ENCODE results near the gene BOK.

The BOK gene

DNA sequence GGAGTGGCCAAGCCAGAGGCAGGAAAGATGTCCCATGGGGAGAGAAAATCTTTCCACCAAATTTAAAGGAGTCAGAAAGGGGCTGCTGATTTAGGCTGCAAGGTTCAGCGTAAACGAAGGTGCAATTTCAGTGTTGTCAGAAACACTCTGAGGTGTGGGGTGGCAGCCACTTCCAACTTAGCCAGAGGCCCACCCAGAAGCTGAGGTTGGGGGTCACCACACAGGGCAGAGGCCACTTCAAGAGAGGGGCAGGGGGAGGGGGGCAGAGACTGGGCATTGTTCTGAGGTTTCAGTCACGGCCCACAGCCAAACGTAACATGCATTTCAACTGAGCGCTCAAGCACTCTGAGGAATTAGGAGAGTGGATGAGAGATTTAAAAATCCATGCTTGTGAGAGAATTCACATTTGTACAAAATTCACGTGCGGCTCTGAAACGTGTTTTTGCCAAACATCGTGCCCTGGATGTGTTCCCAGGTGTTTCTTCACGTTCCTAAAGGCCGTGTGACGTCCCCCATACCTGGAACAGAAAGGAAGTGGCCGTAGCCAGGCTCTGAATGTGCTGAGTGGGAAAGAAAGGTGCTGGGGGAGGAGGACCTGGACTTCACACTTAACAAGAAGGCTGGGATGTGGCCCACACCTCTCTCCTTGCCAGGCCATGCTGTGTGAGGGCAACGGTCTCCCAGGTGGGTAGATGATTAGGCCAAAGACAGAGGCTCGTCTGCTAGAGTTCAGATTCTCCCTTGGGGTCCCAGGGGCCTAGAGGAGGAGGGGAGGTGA is 19.5 kb upstream of the BOK start:
- H3K27me3 ChIP-seq (ENCODE audit: control insufficient read depth in 5 of 5, insufficient read depth in 4 of 5, low read length in 5 of 5): no peaks in the 10 kb centered on the region
- peaks cover 0 to 25% (median 18%) of the 10 kb centered on the region in 5 donors for H3K4me1 ChIP-seq (ENCODE audit: control insufficient read depth in 5 of 5, insufficient read depth in 5 of 5, low read length in 5 of 5)
- no peak overlapping the region for H3K4me3 ChIP-seq (ENCODE audit: low read depth in 1 of 5, low read length in 5 of 5)
- no peaks in the 10 kb centered on the region for H3K9me3 ChIP-seq (ENCODE audit: control insufficient read depth in 5 of 5, low read length in 5 of 5)
- no peaks in the 10 kb centered on the region for H3K36me3 ChIP-seq (ENCODE audit: control insufficient read depth in 5 of 5, insufficient read depth in 5 of 5, low read length in 5 of 5)
- H3K9ac ChIP-seq (ENCODE audit: low read length in 5 of 5): no peak overlapping the region
- H3K27ac ChIP-seq (ENCODE audit: low read depth, low read length): no peak overlapping the region

DNA sequence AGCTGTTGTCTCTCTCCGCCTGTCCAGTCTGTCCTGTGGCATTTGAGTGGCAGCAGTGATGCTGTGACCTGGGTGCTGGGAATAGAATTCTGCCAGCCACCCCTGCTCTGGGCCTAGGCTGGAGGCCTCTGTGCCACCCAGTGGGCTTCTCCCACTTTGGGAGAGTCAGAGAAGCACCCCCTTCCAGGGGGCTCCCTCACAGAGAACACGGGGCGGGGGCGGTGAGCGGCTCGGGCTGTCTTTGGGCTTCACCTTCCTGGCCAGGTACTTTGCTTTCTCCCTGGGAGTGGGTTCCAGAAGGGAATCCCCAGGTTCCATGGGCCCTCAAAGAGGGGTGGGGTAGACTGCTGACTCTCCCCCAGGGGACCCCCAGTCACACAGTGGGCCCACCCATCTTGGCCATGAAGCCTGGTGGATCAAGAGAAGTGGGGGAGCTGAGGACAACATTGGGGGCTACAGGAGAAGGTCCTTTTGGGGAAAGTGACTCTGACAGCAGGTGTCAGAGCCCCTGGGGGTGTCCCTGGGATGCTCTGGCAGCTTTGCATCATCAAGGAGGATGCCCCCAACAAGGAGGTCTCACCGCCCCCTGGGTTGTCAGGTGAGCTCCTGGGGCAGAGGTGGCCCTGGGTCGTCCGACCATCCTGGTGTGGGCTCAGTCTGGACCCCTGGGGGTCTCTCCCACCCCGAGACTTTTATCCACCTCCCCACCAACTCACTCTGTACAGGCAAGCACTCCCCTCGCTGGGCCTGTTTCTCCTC is 18.8 kb upstream of the BOK start:
- Histone ChIP-seq H3K27ac (ENCODE audit: low read depth, low read length) (no peak overlapping the region), H3K27me3 (ENCODE audit: control insufficient read depth in 5 of 5, insufficient read depth in 4 of 5, low read length in 5 of 5) (no peaks in the 10 kb centered on the region), H3K9ac (ENCODE audit: low read length in 5 of 5) (no peak overlapping the region), H3K9me3 (ENCODE audit: control insufficient read depth in 5 of 5, low read length in 5 of 5) (no peaks in the 10 kb centered on the region), H3K4me1 (ENCODE audit: control insufficient read depth in 5 of 5, insufficient read depth in 5 of 5, low read length in 5 of 5) (peaks cover 0 to 25% (median 18%) of the 10 kb centered on the region in 5 donors), H3K4me3 (ENCODE audit: low read depth in 1 of 5, low read length in 5 of 5) (no peak overlapping the region), H3K36me3 (ENCODE audit: control insufficient read depth in 5 of 5, insufficient read depth in 5 of 5, low read length in 5 of 5) (no peaks in the 10 kb centered on the region)

DNA sequence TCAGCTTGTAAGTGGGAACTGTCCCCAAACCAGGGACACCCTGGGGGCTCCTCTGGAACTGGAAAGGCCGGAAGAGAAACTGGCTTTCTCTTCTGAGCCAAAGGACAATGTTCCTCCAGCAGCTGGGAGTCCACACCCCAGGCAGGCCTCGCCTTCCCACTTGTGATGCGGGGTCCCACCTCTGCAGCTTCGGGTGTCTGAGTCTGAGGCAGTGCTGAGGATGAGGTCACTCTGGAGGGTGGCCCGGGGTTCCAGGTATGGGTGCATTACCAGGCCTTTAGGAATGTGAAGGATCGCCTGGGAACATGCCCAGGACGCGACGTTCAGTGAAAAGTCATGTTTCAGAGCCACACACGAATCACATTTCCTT is 18.2 kb upstream of the BOK start:
- Histone ChIP-seq H3K4me1 (ENCODE audit: control insufficient read depth in 5 of 5, insufficient read depth in 5 of 5, low read length in 5 of 5) (peaks cover 0 to 27% (median 23%) of the 10 kb centered on the region in 5 donors), H3K27me3 (ENCODE audit: control insufficient read depth in 5 of 5, insufficient read depth in 4 of 5, low read length in 5 of 5) (no peaks in the 10 kb centered on the region), H3K36me3 (ENCODE audit: control insufficient read depth in 5 of 5, insufficient read depth in 5 of 5, low read length in 5 of 5) (no peaks in the 10 kb centered on the region), H3K27ac (ENCODE audit: low read depth, low read length) (no peak overlapping the region), H3K9me3 (ENCODE audit: control insufficient read depth in 5 of 5, low read length in 5 of 5) (no peaks in the 10 kb centered on the region), H3K9ac (ENCODE audit: low read length in 5 of 5) (peak overlapping the region in 2 of 5 donors; percentile 45 to 54), H3K4me3 (ENCODE audit: low read depth in 1 of 5, low read length in 5 of 5) (peak overlapping the region; percentile 54 to 72 (median 61))

DNA sequence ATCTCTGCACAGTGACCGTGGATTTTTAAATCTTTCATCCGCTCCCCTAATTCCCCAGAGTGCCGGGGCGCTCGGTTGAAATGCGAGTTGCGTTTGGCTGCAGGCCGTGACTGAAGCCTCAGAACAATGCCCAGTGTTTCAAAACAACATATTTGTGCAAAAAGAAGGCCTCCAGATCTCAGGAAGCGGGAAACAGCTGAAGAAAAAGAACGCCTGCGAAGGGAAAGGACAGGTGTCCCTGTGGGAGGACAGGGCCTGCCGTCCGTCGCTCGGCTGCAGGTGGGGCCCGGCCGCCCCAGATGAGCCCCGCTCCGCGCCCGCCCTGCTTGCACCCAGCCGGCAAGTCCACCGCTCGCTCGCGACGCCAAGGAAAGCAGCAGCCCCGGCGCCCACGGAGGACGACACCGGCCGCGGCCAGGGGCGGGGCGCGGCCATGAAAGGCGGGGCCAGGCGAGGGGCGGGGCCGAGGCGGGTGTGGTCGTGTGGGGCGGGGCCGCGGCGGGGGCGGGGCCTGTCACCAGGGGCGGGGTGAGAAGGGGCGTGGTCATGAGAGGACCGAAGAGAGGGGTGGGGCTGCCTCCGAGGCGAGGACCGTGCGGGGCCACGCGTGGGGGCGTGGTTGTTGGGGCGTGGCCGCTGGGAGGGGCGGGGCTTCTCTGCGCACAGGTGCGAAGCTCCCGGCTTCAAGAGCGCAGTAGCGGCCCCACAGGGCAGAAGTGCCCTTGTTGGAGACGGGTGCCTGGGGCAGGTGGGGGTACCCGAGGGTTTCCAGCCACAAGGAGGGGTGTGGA is 17.6 kb upstream of the BOK start:
- Histone ChIP-seq H3K4me3 (ENCODE audit: low read depth in 1 of 5, low read length in 5 of 5) (peak overlapping the region; percentile 54 to 72 (median 61)), H3K27me3 (ENCODE audit: control insufficient read depth in 5 of 5, insufficient read depth in 4 of 5, low read length in 5 of 5) (peaks cover 0 to 4% (median 0%) of the 10 kb centered on the region in 5 donors), H3K9ac (ENCODE audit: low read length in 5 of 5) (peak overlapping the region in 2 of 5 donors; percentile 45 to 54), H3K36me3 (ENCODE audit: control insufficient read depth in 5 of 5, insufficient read depth in 5 of 5, low read length in 5 of 5) (no peaks in the 10 kb centered on the region), H3K27ac (ENCODE audit: low read depth, low read length) (no peak overlapping the region), H3K9me3 (ENCODE audit: control insufficient read depth in 5 of 5, low read length in 5 of 5) (no peaks in the 10 kb centered on the region), H3K4me1 (ENCODE audit: control insufficient read depth in 5 of 5, insufficient read depth in 5 of 5, low read length in 5 of 5) (peaks cover 0 to 30% (median 26%) of the 10 kb centered on the region in 5 donors)

DNA sequence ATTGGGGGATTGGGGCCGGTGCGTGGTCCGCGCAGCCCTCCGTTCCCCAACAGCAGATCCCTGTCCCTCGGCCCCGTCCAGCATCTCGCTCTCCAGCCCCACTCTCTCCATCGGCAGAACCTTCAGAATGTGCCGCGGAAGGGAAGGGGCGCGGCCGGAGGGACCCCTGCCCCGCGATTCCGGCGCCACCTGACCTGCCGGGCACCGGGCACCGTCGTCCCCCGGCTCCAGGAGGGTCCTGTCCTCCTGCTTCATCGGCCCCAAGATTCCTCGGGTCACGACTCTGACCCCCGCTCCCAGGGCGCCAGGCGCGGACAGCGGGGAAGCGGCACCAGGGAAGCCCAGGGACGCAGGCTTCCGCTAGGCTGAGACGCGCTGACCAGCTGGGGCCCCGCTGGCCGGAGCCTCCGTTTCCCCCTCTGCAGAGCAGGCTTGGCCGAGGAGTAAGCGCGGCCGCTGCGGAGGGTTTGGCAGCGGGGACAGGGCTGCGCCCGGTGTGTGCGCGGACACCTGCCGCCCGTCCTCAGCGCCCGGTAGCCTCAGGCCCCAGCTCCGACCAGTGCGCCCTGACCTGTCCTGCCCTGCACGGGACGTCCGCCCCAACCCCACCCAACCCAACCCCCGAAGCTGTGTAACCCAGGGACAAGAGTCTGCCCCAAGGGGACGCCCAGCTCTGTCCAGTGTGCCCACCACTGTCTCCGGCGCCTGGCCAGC is 16.8 kb upstream of the BOK start:
- Histone ChIP-seq H3K27me3 (ENCODE audit: control insufficient read depth in 5 of 5, insufficient read depth in 4 of 5, low read length in 5 of 5) (peaks cover 0 to 4% (median 0%) of the 10 kb centered on the region in 5 donors), H3K27ac (ENCODE audit: low read depth, low read length) (no peak overlapping the region), H3K9me3 (ENCODE audit: control insufficient read depth in 5 of 5, low read length in 5 of 5) (no peaks in the 10 kb centered on the region), H3K4me3 (ENCODE audit: low read depth in 1 of 5, low read length in 5 of 5) (peak overlapping the region in 4 of 5 donors; percentile 17 to 59 (median 30)), H3K4me1 (ENCODE audit: control insufficient read depth in 5 of 5, insufficient read depth in 5 of 5, low read length in 5 of 5) (peaks cover 0 to 32% (median 28%) of the 10 kb centered on the region in 5 donors), H3K9ac (ENCODE audit: low read length in 5 of 5) (no peak overlapping the region), H3K36me3 (ENCODE audit: control insufficient read depth in 5 of 5, insufficient read depth in 5 of 5, low read length in 5 of 5) (no peaks in the 10 kb centered on the region)

DNA sequence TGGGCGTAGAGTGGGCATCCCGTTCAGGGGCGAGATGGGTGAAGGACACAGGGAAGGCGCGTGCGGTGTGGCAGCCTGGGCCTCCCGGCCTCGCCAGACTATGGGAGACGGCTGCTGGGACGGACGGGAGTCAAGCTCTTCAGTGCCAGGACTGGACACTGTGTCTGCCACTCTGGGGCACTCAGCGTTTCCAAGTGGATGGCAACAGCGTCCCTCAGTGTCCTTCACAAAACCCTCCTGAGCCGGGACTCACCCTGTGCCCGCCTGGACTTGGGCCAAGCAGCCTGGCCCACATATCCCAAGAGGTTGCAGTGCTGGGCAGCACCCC is 16.3 kb upstream of the BOK start:
- Histone ChIP-seq H3K4me1 (ENCODE audit: control insufficient read depth in 5 of 5, insufficient read depth in 5 of 5, low read length in 5 of 5) (peaks cover 5 to 38% (median 34%) of the 10 kb centered on the region in 5 donors), H3K9ac (ENCODE audit: low read length in 5 of 5) (no peak overlapping the region), H3K9me3 (ENCODE audit: control insufficient read depth in 5 of 5, low read length in 5 of 5) (no peaks in the 10 kb centered on the region), H3K27ac (ENCODE audit: low read depth, low read length) (no peak overlapping the region), H3K4me3 (ENCODE audit: low read depth in 1 of 5, low read length in 5 of 5) (peak overlapping the region in 1 of 5 donors; percentile 59), H3K27me3 (ENCODE audit: control insufficient read depth in 5 of 5, insufficient read depth in 4 of 5, low read length in 5 of 5) (peaks cover 0 to 4% (median 0%) of the 10 kb centered on the region in 5 donors), H3K36me3 (ENCODE audit: control insufficient read depth in 5 of 5, insufficient read depth in 5 of 5, low read length in 5 of 5) (no peaks in the 10 kb centered on the region)

DNA sequence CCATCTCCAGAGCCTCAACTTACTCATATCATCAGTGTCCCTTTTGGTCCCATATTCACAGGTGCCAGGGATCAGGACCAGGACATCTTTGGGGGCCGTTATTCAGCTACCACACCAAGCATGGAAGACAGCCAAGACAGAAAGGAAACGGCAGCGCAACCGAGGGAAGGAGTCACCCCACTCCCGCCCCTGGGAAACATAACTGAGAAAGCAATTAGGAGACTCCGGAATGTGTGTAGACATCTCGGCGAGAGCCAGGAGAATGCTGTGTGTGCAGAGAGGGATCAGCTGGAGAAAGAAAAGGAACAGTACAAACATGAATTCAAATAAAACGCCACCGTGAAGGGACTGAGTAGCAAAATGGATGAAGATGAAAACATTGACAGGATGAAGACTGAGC is 13.4 kb upstream of the BOK start:
- Histone ChIP-seq H3K9ac (ENCODE audit: low read length in 5 of 5) (no peak overlapping the region), H3K27me3 (ENCODE audit: control insufficient read depth in 5 of 5, insufficient read depth in 4 of 5, low read length in 5 of 5) (peaks cover 0 to 4% (median 0%) of the 10 kb centered on the region in 5 donors), H3K4me3 (ENCODE audit: low read depth in 1 of 5, low read length in 5 of 5) (no peak overlapping the region), H3K27ac (ENCODE audit: low read depth, low read length) (no peak overlapping the region), H3K36me3 (ENCODE audit: control insufficient read depth in 5 of 5, insufficient read depth in 5 of 5, low read length in 5 of 5) (no peaks in the 10 kb centered on the region), H3K4me1 (ENCODE audit: control insufficient read depth in 5 of 5, insufficient read depth in 5 of 5, low read length in 5 of 5) (peaks cover 7 to 43% (median 36%) of the 10 kb centered on the region in 5 donors), H3K9me3 (ENCODE audit: control insufficient read depth in 5 of 5, low read length in 5 of 5) (no peaks in the 10 kb centered on the region)

DNA sequence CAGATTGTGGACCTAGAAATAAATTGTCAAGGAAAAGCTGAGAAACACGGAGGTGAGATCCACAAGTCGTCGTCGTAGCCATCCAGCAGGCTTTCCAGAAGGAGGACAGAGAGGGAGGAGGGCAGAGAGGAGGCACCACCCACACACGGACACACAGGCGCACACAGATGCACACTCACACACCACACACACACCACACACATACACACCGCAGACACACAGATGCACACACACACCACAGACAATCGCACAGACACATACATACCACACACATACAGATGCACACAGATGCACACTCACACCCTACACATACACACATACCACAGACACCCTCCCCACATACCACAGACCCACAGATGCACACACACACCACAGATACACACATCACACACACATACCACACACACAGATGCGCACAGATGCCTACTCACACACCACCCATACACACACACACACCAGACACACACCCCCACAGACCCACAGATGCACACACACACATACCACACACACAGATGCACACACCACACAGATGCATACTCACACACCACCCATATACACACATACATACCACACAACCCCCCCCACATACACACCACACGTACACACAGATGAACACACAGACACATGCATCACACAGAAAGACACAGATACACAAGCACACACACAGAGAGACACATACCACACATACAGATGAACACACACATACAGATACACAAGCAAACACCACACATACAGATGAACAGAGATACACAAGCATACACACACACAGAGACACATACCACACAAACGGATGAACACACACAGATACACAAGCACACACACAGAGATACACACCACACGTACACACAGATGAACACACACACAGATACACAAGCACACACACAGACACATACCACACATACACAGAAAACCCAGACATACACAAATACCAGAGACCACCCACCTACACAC is 12.7 kb upstream of the BOK start:
- H3K9ac ChIP-seq (ENCODE audit: low read length in 5 of 5): no peak overlapping the region
- H3K27ac ChIP-seq (ENCODE audit: low read depth, low read length): no peak overlapping the region
- H3K4me1 ChIP-seq (ENCODE audit: control insufficient read depth in 5 of 5, insufficient read depth in 5 of 5, low read length in 5 of 5): peaks cover 7 to 43% (median 32%) of the 10 kb centered on the region in 5 donors
- peaks cover 0 to 4% (median 0%) of the 10 kb centered on the region in 5 donors for H3K27me3 ChIP-seq (ENCODE audit: control insufficient read depth in 5 of 5, insufficient read depth in 4 of 5, low read length in 5 of 5)
- no peaks in the 10 kb centered on the region for H3K9me3 ChIP-seq (ENCODE audit: control insufficient read depth in 5 of 5, low read length in 5 of 5)
- no peaks in the 10 kb centered on the region for H3K36me3 ChIP-seq (ENCODE audit: control insufficient read depth in 5 of 5, insufficient read depth in 5 of 5, low read length in 5 of 5)
- H3K4me3 ChIP-seq (ENCODE audit: low read depth in 1 of 5, low read length in 5 of 5): no peak overlapping the region

All from subcutaneous abdominal adipose tissue (tissue), 5 donors.